SK-N-SH (cell line): ENCODE data around the gene RBMS3. TPM values are rescaled to one million over a fixed set of nuclear protein-coding genes. Genes with fewer than 3 reads are reported as not detected.

Experiments used
- CTCF ChIA-PET: fragments of 300-600, 350-600 bp; formaldehyde crosslinking; extraction: SDS; loops from one replicate; lab custom pipeline; 2021; lab: Yijun Ruan, JAX
- POLR2A ChIA-PET: fragments of 350-600 bp; sonication (Branson Sonifier 250); formaldehyde crosslinking; extraction: SDS; loops from one replicate; lab custom pipeline; 2020; ENCODE audit warnings: antibody characterized with exemption, inconsistent platforms; lab: Yijun Ruan, JAX
- DNase-seq: peaks from one replicate; pipeline ENCODE4 v3.0.0; 2012
- H2AFZ ChIP-seq: fragments of 200-600 bp; sonication (generic); 2 replicates; pipeline ENCODE4 v1.8.1; 2016; ENCODE audit warnings: antibody characterized with exemption, mild to moderate bottlenecking, low read depth
- H3F3A ChIP-seq: fragments of 200-600 bp; sonication (generic); replicated peaks from 2 replicates; pipeline ENCODE3; 2016; ENCODE audit warnings: antibody characterized with exemption, mild to moderate bottlenecking; ENCODE audit not compliant: insufficient read depth
- H3K27ac ChIP-seq, 2 experiments: fragments of 200-500 bp in 1 of 2; fragments of 200-600 bp in 1 of 2; sonication (Bioruptor generic) in 1 of 2; sonication (generic), shearing (Covaris generic) in 1 of 2; 2 replicates each; pipeline versions ENCODE4 v1.5.1 to v1.6.1; 2014 to 2016; ENCODE audit warnings: low read depth in 2 of 2, inconsistent platforms in 1 of 2, low read length in 1 of 2, mild to moderate bottlenecking in 1 of 2, mixed read lengths in 1 of 2
- H3K27me3 ChIP-seq: fragments of 200-600 bp; sonication (generic), shearing (Covaris generic); 2 replicates; pipeline ENCODE4 v1.6.1; 2016; ENCODE audit warnings: mixed run types; ENCODE audit not compliant: insufficient read depth
- H3K36me3 ChIP-seq, 2 experiments: fragments of 200-500 bp in 1 of 2; fragments of 200-600 bp in 1 of 2; sonication (Bioruptor generic) in 1 of 2; sonication (generic) in 1 of 2; replicated peaks in 1 of 2; 2 replicates each; pipeline versions ENCODE3 to v1.5.1; 2014 to 2016; ENCODE audit warnings: low read length in 1 of 2, mild to moderate bottlenecking in 1 of 2; ENCODE audit not compliant: insufficient read depth in 2 of 2, control insufficient read depth in 1 of 2
- H3K4me1 ChIP-seq, 2 experiments: fragments of 200-500 bp in 1 of 2; fragments of 200-600 bp in 1 of 2; sonication (Bioruptor generic) in 1 of 2; sonication (generic), shearing (Covaris generic) in 1 of 2; 2 replicates each; pipeline versions ENCODE4 v1.5.1 to v1.6.1; 2014 to 2016; ENCODE audit warnings: low read depth in 1 of 2, low read length in 1 of 2, mixed run types in 1 of 2; ENCODE audit not compliant: insufficient read depth in 2 of 2, control insufficient read depth in 1 of 2
- H3K4me2 ChIP-seq: fragments of 200-600 bp; sonication (generic), shearing (Covaris generic); 2 replicates; pipeline ENCODE4 v1.6.1; 2017; ENCODE audit warnings: mixed run types
- H3K4me3 ChIP-seq, 2 experiments: fragments of 200-500 bp in 1 of 2; fragments of 200-600 bp in 1 of 2; sonication (Bioruptor generic) in 1 of 2; sonication (generic), shearing (Covaris generic) in 1 of 2; 2 replicates each; pipeline versions ENCODE4 v1.5.1 to v1.8.1; 2014 to 2016; ENCODE audit warnings: low read depth in 2 of 2, inconsistent platforms in 1 of 2, low read length in 1 of 2, mild to moderate bottlenecking in 1 of 2, mixed read lengths in 1 of 2, moderate library complexity in 1 of 2
- H3K79me2 ChIP-seq: fragments of 200-600 bp; sonication (generic); 2 replicates; pipeline ENCODE4 v1.8.1; 2017; ENCODE audit warnings: mild to moderate bottlenecking; ENCODE audit not compliant: insufficient read depth
- H3K9ac ChIP-seq: fragments of 200-600 bp; sonication (generic); 2 replicates; pipeline ENCODE4 v1.6.1; 2017; ENCODE audit warnings: mixed run types
- H3K9me2 ChIP-seq: fragments of 200-600 bp; sonication (generic); 2 replicates; pipeline ENCODE4 v1.6.1; 2017; ENCODE audit warnings: mixed run types
- H3K9me3 ChIP-seq: fragments of 200-600 bp; sonication (generic); 2 replicates; pipeline ENCODE4 v1.6.1; 2017; ENCODE audit warnings: mixed run types, mild to moderate bottlenecking, moderate library complexity
- H4K20me1 ChIP-seq: fragments of 200-600 bp; sonication (generic); 2 replicates; pipeline ENCODE4 v1.6.1; 2017; ENCODE audit warnings: mild to moderate bottlenecking, mixed run types; ENCODE audit not compliant: insufficient read depth
- CHD2 ChIP-seq: fragments of 150-350 bp; IDR thresholded peaks from 2 replicates; pipeline ENCODE4 v1.6.1; 2018; ENCODE audit warnings: low read length; ENCODE audit not compliant: partially characterized antibody
- CTCF ChIP-seq: fragments of 200-600 bp; sonication (generic); IDR thresholded peaks from 2 replicates; pipeline ENCODE4 v1.6.1; 2017; ENCODE audit warnings: antibody characterized with exemption, mild to moderate bottlenecking, moderate library complexity
- ELF1 ChIP-seq: IDR thresholded peaks from 2 replicates; pipeline ENCODE4 v1.4.0; 2012
- EZH2phosphoT487 ChIP-seq: fragments of 200-600 bp; sonication (generic); IDR thresholded peaks from 2 replicates; pipeline ENCODE4 v1.6.1; 2017; ENCODE audit warnings: low read depth, mixed run types, mild to moderate bottlenecking, antibody characterized with exemption, moderate library complexity, borderline replicate concordance
- FOXM1 ChIP-seq: IDR thresholded peaks from 2 replicates; pipeline ENCODE4 v1.4.0; 2012; ENCODE audit warnings: low read depth, mild to moderate bottlenecking
- GABPA ChIP-seq: IDR thresholded peaks from 2 replicates; pipeline ENCODE4 v1.4.0; 2012; ENCODE audit warnings: low read depth, mild to moderate bottlenecking
- GATA2 ChIP-seq: sonication (generic); formaldehyde crosslinking; IDR thresholded peaks from 2 replicates; pipeline ENCODE4 v1.5.0; 2020; ENCODE audit warnings: mild to moderate bottlenecking, missing genetic modification reagents
- MEF2A ChIP-seq: IDR thresholded peaks from 2 replicates; pipeline ENCODE4 v1.4.0; 2012; ENCODE audit warnings: low read depth, borderline replicate concordance
- NRF1 ChIP-seq: IDR thresholded peaks from 2 replicates; pipeline ENCODE4 v1.6.1; 2012; ENCODE audit warnings: low read depth, mild to moderate bottlenecking, low read length
- PBX3 ChIP-seq: IDR thresholded peaks from 2 replicates; pipeline ENCODE4; 2012
- POLR2AphosphoS5 ChIP-seq: IDR thresholded peaks from 2 replicates; pipeline ENCODE4 v1.6.1; 2012; ENCODE audit warnings: low read depth, low read length
- RCOR1 ChIP-seq: fragments of 150-350 bp; IDR thresholded peaks from 2 replicates; pipeline ENCODE4 v1.6.1; 2017; ENCODE audit warnings: antibody characterized with exemption, low read length
- REST ChIP-seq: IDR thresholded peaks from 2 replicates; pipeline ENCODE4 v1.6.1; 2012; ENCODE audit warnings: mild to moderate bottlenecking, low read depth, low read length, moderate library complexity
- RFX5 ChIP-seq: IDR thresholded peaks from 2 replicates; pipeline ENCODE4 v1.6.1; 2012; ENCODE audit warnings: mild to moderate bottlenecking, improper control_type of control experiment, low read length
- RXRA ChIP-seq: IDR thresholded peaks from 2 replicates; pipeline ENCODE4 v1.4.0; 2012; ENCODE audit warnings: low read depth, mild to moderate bottlenecking, borderline replicate concordance
- SIN3A ChIP-seq: IDR thresholded peaks from 2 replicates; pipeline ENCODE4 v1.6.1; 2012; ENCODE audit warnings: low read depth, mild to moderate bottlenecking, low read length, moderate library complexity, borderline replicate concordance
- SMC3 ChIP-seq: IDR thresholded peaks from 2 replicates; pipeline ENCODE4 v1.6.1; 2012; ENCODE audit warnings: low read depth, low read length, improper control_type of control experiment
- TCF12 ChIP-seq: IDR thresholded peaks from 2 replicates; pipeline ENCODE4 v1.4.0; 2012
- USF1 ChIP-seq: IDR thresholded peaks from 2 replicates; pipeline ENCODE4 v1.4.0; 2012; ENCODE audit warnings: low read depth, borderline replicate concordance
- WGBS: methylation state at CpG from one replicate; pipeline ENCODE4 v1.1.6; 2017; ENCODE audit warnings: low lambda C conversion rate; 5-methylcytosine and 5-hydroxymethylcytosine counted together
- polyA plus RNA-seq, 3 experiments: library from polyadenylated mRNA; depleted of rRNA; stranded (reverse); fragments of >200 nt; gene quantifications; 2 replicates each; pipeline ENCODE4 v1.2.3, GENCODE V29; 2012

The RBMS3 gene
- polyA plus RNA-seq, 1 of the 3 experiments (the other 2 are of a cell fraction) = 8.2 TPM

- 90% methylated on average over 1 of the region's 1 CpG for WGBS
- H3K79me2 ChIP-seq = peaks cover 22% of the 10 kb centered on the region
These were observed 208.1 kb downstream of the RBMS3 start for GRCh38 chr3:29488922-29489321.

More at GRCh38 chr3:29488922-29489321, 208.1 kb downstream of the RBMS3 start:
- POLR2A ChIA-PET = no interaction called here
- Histone ChIP-seq H3K27me3 (no peaks in the 10 kb centered on the region), H3K4me3 (no peak overlapping the region), H3K9ac (no peak overlapping the region), H3K9me2 (no peaks in the 10 kb centered on the region), H3K9me3 (no peaks in the 10 kb centered on the region), H3K27ac (no peak overlapping the region; a peak in 1 of 4 replicates), H3K36me3 (peaks cover 29 to 33% of the 10 kb centered on the region in 2 experiments), H3K4me2 (no peak overlapping the region), H2AFZ (no peak overlapping the region), H3K4me1 (peaks cover 0 to 12% of the 10 kb centered on the region in 2 experiments; a peak in 2 of 4 replicates), H4K20me1 (no peaks in the 10 kb centered on the region), H3F3A (peaks cover 17% of the 10 kb centered on the region)
- DNase-seq = no peak
- TF ChIP-seq RFX5 (no peak), GATA2 (no peak), SIN3A (no peak), PBX3 (no peak), USF1 (no peak), CTCF (no peak), CHD2 (no peak), SMC3 (no peak), MEF2A (no peak), RXRA (no peak), REST (no peak), FOXM1 (no peak), POLR2AphosphoS5 (no peak), NRF1 (no peak), TCF12 (no peak), RCOR1 (no peak), GABPA (no peak), EZH2phosphoT487 (no peak), ELF1 (no peak)
- CTCF ChIA-PET = interaction anchor here (1.3 kb wide), 1 partner anchor 58 kb away, joined by 3 read pairs; no protein-coding TSS in a partner anchor
